H1 (cell line): ENCODE data around the gene SLC35B1. TPM values are rescaled to one million over a fixed set of nuclear protein-coding genes. Genes with fewer than 3 reads are reported as not detected.

Experiments
- CTCF ChIA-PET: fragments of 300-600 bp; sonication (Branson Sonifier 250); formaldehyde crosslinking; loops from one replicate; lab custom pipeline; 2021; ENCODE audit not compliant: partially characterized antibody; lab: Charles Lee
- POLR2A ChIA-PET: fragments of 300-600 bp; sonication (Branson Sonifier 250); formaldehyde crosslinking; loops from one replicate; lab custom pipeline; 2021; ENCODE audit warnings: inconsistent platforms; ENCODE audit not compliant: partially characterized antibody; lab: Charles Lee
- DNase-seq, 2 experiments: peaks; one replicate each; pipeline versions ENCODE4 v3.0.0 to v3.0.0-alpha.2; 2010 to 2022; ENCODE audit warnings: low spot score in 2 of 2, low read depth in 1 of 2, mixed read lengths in 1 of 2
- FAIRE-seq: peaks from 2 replicates; lab custom pipeline; 2011; peaks lifted over from hg19 to GRCh38; lab: Jason Lieb, UNC
- H2AFZ ChIP-seq: 2 replicates; pipeline ENCODE4 v1.8.1; 2012; ENCODE audit warnings: low read length, inconsistent platforms
- H2AK5ac ChIP-seq: 2 replicates; pipeline ENCODE4 v1.6.1; 2013; ENCODE audit warnings: low read depth, low read length
- H2BK120ac ChIP-seq: replicated peaks from 2 replicates; pipeline ENCODE3; 2013; ENCODE audit warnings: low read depth, low read length, inconsistent platforms
- H2BK12ac ChIP-seq: 2 replicates; pipeline ENCODE4 v1.6.1; 2013; ENCODE audit warnings: low read depth, low read length
- H2BK15ac ChIP-seq: 2 replicates; pipeline ENCODE4 v1.6.1; 2013; ENCODE audit warnings: low read length
- H2BK20ac ChIP-seq: 2 replicates; pipeline ENCODE4 v1.6.1; 2013; ENCODE audit warnings: low read length
- H2BK5ac ChIP-seq: 2 replicates; pipeline ENCODE4 v1.6.1; 2013; ENCODE audit warnings: low read depth, low read length
- H3K14ac ChIP-seq: 2 replicates; pipeline ENCODE4 v1.6.1; 2013; ENCODE audit warnings: inconsistent platforms; ENCODE audit not compliant: insufficient read length
- H3K18ac ChIP-seq: 2 replicates; pipeline ENCODE4 v1.6.1; 2013; ENCODE audit warnings: low read length; ENCODE audit errors: extremely low read depth
- H3K23ac ChIP-seq: 2 replicates; pipeline ENCODE4 v1.6.1; 2013; ENCODE audit warnings: inconsistent platforms; ENCODE audit not compliant: insufficient read length
- H3K23me2 ChIP-seq: 2 replicates; pipeline ENCODE4 v1.6.1; 2013; ENCODE audit warnings: low read depth, low read length
- H3K27ac ChIP-seq: 2 replicates; pipeline ENCODE4 v1.6.1; 2011; ENCODE audit warnings: low read depth, low read length, inconsistent platforms
- H3K27me3 ChIP-seq, 4 experiments: replicated peaks in 1 of 4; 1 replicate in 1 of 4; 2 replicates in 3 of 4; pipeline versions ENCODE4 v1.6.1 to v1.8.1; 2011 to 2013; ENCODE audit warnings: low read length in 3 of 4, mild to moderate bottlenecking in 3 of 4, inconsistent platforms in 2 of 4, mixed read lengths in 2 of 4, moderate library complexity in 1 of 4; ENCODE audit not compliant: control insufficient read depth in 3 of 4, insufficient read depth in 3 of 4; ENCODE audit errors: extremely low read depth in 1 of 4
- H3K36me3 ChIP-seq, 4 experiments: 2 replicates each; pipeline versions ENCODE4 v1.6.1 to v1.8.1; 2011 to 2013; ENCODE audit warnings: mild to moderate bottlenecking in 4 of 4, low read length in 3 of 4, moderate library complexity in 2 of 4, control low read depth in 1 of 4, inconsistent platforms in 1 of 4; ENCODE audit not compliant: insufficient read depth in 4 of 4, control insufficient read depth in 2 of 4
- H3K4ac ChIP-seq: replicated peaks from 2 replicates; pipeline ENCODE3; 2013; ENCODE audit warnings: low read length, low read depth, mixed read lengths, inconsistent platforms; ENCODE audit not compliant: insufficient read length
- H3K4me1 ChIP-seq, 4 experiments: replicated peaks in 1 of 4; 1 replicate in 1 of 4; 2 replicates in 3 of 4; pipeline versions ENCODE4 v1.6.1 to v1.8.1; 2011 to 2013; ENCODE audit warnings: low read length in 3 of 4, inconsistent platforms in 2 of 4, mixed read lengths in 1 of 4; ENCODE audit not compliant: insufficient read depth in 4 of 4, control insufficient read depth in 3 of 4
- H3K4me2 ChIP-seq, 2 experiments: 2 replicates each; pipeline versions ENCODE4 v1.6.1 to v1.8.1; 2011 to 2013; ENCODE audit warnings: low read depth in 2 of 2, low read length in 2 of 2, control low read depth in 1 of 2, inconsistent platforms in 1 of 2, mild to moderate bottlenecking in 1 of 2; ENCODE audit not compliant: insufficient read depth in 1 of 2
- H3K4me3 ChIP-seq, 4 experiments: fragments of 200-600, 300-600 bp in 1 of 4; sonication (generic), shearing (Covaris generic), sonication (Bioruptor Twin) in 1 of 4; 2 replicates each; pipeline versions ENCODE4 v1.5.1 to v1.8.1; 2011 to 2016; ENCODE audit warnings: low read length in 4 of 4, low read depth in 3 of 4, control low read depth in 2 of 4, inconsistent platforms in 2 of 4, mild to moderate bottlenecking in 2 of 4, mixed read lengths in 1 of 4, moderate library complexity in 1 of 4; ENCODE audit not compliant: insufficient read depth in 2 of 4; ENCODE audit errors: extremely low read depth in 1 of 4
- H3K56ac ChIP-seq: replicated peaks from 2 replicates; pipeline ENCODE3; 2013; ENCODE audit warnings: low read depth, mild to moderate bottlenecking, mixed read lengths, low read length, inconsistent platforms; ENCODE audit not compliant: insufficient read length
- H3K79me1 ChIP-seq: 2 replicates; pipeline ENCODE4 v1.6.1; 2013; ENCODE audit warnings: low read depth, low read length, control low read depth
- H3K79me2 ChIP-seq, 2 experiments: 2 replicates each; pipeline versions ENCODE4 v1.6.1 to v1.8.1; 2012 to 2013; ENCODE audit warnings: low read length in 2 of 2, mild to moderate bottlenecking in 2 of 2, inconsistent platforms in 1 of 2; ENCODE audit not compliant: insufficient read depth in 2 of 2, control insufficient read depth in 1 of 2
- H3K9ac ChIP-seq, 4 experiments: replicated peaks in 1 of 4; 1 replicate in 1 of 4; 2 replicates in 3 of 4; pipeline versions ENCODE4 v1.6.1 to v1.8.1; 2011 to 2013; ENCODE audit warnings: low read depth in 3 of 4, low read length in 3 of 4, control low read depth in 2 of 4, mild to moderate bottlenecking in 2 of 4, moderate library complexity in 2 of 4, inconsistent platforms in 1 of 4; ENCODE audit errors: extremely low read depth in 1 of 4
- H3K9me3 ChIP-seq, 2 experiments: 2 replicates each; pipeline versions ENCODE4 v1.6.1 to v1.8.1; 2012 to 2013; ENCODE audit warnings: mild to moderate bottlenecking in 2 of 2, moderate library complexity in 2 of 2, control low read depth in 1 of 2, inconsistent platforms in 1 of 2, low read depth in 1 of 2, low read length in 1 of 2, mixed read lengths in 1 of 2; ENCODE audit not compliant: insufficient read depth in 2 of 2
- H4K20me1 ChIP-seq, 2 experiments: replicated peaks in 1 of 2; 2 replicates each; pipeline versions ENCODE3 to v1.8.1; 2011 to 2013; ENCODE audit warnings: inconsistent platforms in 2 of 2, low read length in 2 of 2, mild to moderate bottlenecking in 1 of 2; ENCODE audit not compliant: insufficient read depth in 2 of 2, control insufficient read depth in 1 of 2
- H4K5ac ChIP-seq: 2 replicates; pipeline ENCODE4 v1.6.1; 2013; ENCODE audit warnings: low read length, low read depth, mixed read lengths, inconsistent platforms; ENCODE audit not compliant: insufficient read length
- H4K8ac ChIP-seq: 2 replicates; pipeline ENCODE4 v1.8.0; 2013; ENCODE audit warnings: mild to moderate bottlenecking, moderate library complexity, low read length, inconsistent platforms; ENCODE audit not compliant: insufficient read depth; ENCODE audit errors: extremely low read depth
- H4K91ac ChIP-seq: replicated peaks from 2 replicates; pipeline ENCODE3; 2013; ENCODE audit warnings: low read length, mixed read lengths, inconsistent platforms; ENCODE audit not compliant: insufficient read length
- CHD2 ChIP-seq: IDR thresholded peaks from 2 replicates; pipeline ENCODE4 v1.6.1; 2012; ENCODE audit warnings: low read length, improper control_type of control experiment
- EZH2 ChIP-seq: fragments of 200-600 bp; sonication (generic); IDR thresholded peaks from 2 replicates; pipeline ENCODE4 v1.7.1; 2012; ENCODE audit warnings: low read depth, mild to moderate bottlenecking, moderate library complexity, low read length, inconsistent platforms; ENCODE audit not compliant: severe bottlenecking
- HDAC2 ChIP-seq, 2 experiments: fragments of 300-600 bp in 1 of 2; sonication (generic) in 1 of 2; IDR thresholded peaks; 2 replicates each; pipeline ENCODE4 v1.6.1; 2011 to 2012; ENCODE audit warnings: low read depth in 2 of 2, low read length in 2 of 2, mild to moderate bottlenecking in 2 of 2, moderate library complexity in 2 of 2, borderline replicate concordance in 1 of 2, inconsistent platforms in 1 of 2
- TCF12 ChIP-seq: IDR thresholded peaks from 2 replicates; pipeline ENCODE4 v1.6.1; 2011; ENCODE audit warnings: low read depth, mild to moderate bottlenecking, low read length
- WGBS, 2 experiments: shearing (Covaris generic) in 1 of 2; methylation state at CpG; one replicate each; pipeline versions ENCODE4 v1.1.6 to v1.1.7; 2013 to 2015; ENCODE audit warnings: low lambda C conversion rate in 2 of 2, mixed read lengths in 2 of 2, inconsistent platforms in 1 of 2, low coverage in 1 of 2, missing lambda C conversion rate in 1 of 2; ENCODE audit not compliant: insufficient replicate concordance in 2 of 2, insufficient coverage in 1 of 2, insufficient read length in 1 of 2; ENCODE audit errors: extremely low coverage in 1 of 2, missing lambda C conversion rate in 1 of 2; 5-methylcytosine and 5-hydroxymethylcytosine counted together
- polyA plus RNA-seq, 7 experiments: library from polyadenylated mRNA; depleted of rRNA in 3 of 7; stranded (reverse) in 5 of 7; unstranded in 2 of 7; fragments of >200 nt in 5 of 7; fragments of 200-250 nt in 2 of 7; gene quantifications; 1 replicate in 5 of 7; 2 replicates in 1 of 7; 4 replicates in 1 of 7; pipeline versions ENCODE4 v1.2.1 to v1.2.3, GENCODE V29; 2011 to 2013; ENCODE audit warnings: missing spikeins in 2 of 7, mixed read lengths in 2 of 7
- total RNA-seq: library from RNA; stranded (reverse); fragmentation: NEBNext Ultra II Directional; extraction: Animal tissue kit (Norgen Biotek cat#: 25700); gene quantifications from 2 replicates; pipeline ENCODE4 v1.2.1, GENCODE V29; 2021

SLC35B1 gene
- total and polyA plus RNA-seq, 2 of the 8 experiments (the other 6 are each of a cell fraction or from before 2014, with no cell fraction given): 56.5 to 87.7 TPM

DNA sequence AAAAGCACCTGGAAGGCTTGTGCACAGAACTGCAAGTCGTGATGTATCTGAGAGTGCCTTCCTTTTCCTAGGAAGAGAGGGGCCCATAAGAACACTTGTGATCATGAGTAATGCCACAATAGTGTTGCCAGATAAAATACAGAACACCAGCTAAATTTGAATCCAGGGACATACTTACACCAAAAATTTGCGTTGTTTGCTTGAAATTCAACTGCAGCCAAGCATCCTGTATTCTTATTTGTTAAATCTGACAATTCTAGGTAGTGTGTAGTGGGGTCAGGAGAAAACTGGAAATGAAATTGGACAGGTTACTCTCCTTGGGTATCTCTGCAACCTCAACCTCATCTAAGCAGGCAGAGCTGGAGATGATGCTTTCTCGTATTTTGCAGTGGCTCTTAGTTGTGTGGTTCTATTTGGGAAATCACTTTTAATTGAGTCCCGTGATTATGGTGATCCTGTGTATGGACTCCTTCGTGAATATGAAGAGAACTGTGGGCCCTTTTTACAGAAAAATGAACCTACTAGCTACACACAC lies 12.0 kb downstream of the SLC35B1 start:
- POLR2A ChIA-PET: interaction anchor here (0.6 to 4.9 kb wide), 5 partner anchors 8 to 125 kb away, joined by 3 to 29 read pairs (median 3); partner anchors contain the start of gene SLC35B1
- no peak for TF ChIP-seq HDAC2 (IDR thresholded peaks at IDR 0.05; ENCODE audit: borderline replicate concordance in 1 of 2, low read depth in 2 of 2, low read length in 2 of 2)
- no peak for TF ChIP-seq EZH2
- TF ChIP-seq TCF12: no peak
- TF ChIP-seq CHD2: no peak
- TF ChIP-seq, all 59 proteins: peak for 0
- Histone ChIP-seq H2BK12ac (no peak overlapping the region), H2BK15ac (no peak overlapping the region), H3K9ac (no peak overlapping the region), H4K91ac (no peak overlapping the region), H3K4ac (no peak overlapping the region), H3K79me1 (no peaks in the 10 kb centered on the region), H2BK120ac (no peak overlapping the region), H3K23ac (no peak overlapping the region), H3K18ac (no peak overlapping the region), H3K4me2 (no peak overlapping the region; a peak in 1 of 4 replicates), H2BK20ac (no peak overlapping the region), H4K5ac (no peak overlapping the region), H3K4me1 (peaks cover 0 to 2% (median under 1%) of the 10 kb centered on the region in 4 experiments; a peak in 4 of 7 replicates), H3K9me3 (no peaks in the 10 kb centered on the region), H3K23me2 (no peaks in the 10 kb centered on the region), H3K14ac (no peak overlapping the region), H2AFZ (no peak overlapping the region), H3K56ac (no peak overlapping the region), H3K27me3 (no peaks in the 10 kb centered on the region; a peak in 1 of 7 replicates), H4K20me1 (no peaks in the 10 kb centered on the region), H3K4me3 (no peak overlapping the region), H4K8ac (no peak overlapping the region), H2BK5ac (no peak overlapping the region), H2AK5ac (no peak overlapping the region), H3K79me2 (no peaks in the 10 kb centered on the region), H3K36me3 (peaks cover 3 to 6% (median 5%) of the 10 kb centered on the region in 4 experiments; a peak in 4 of 8 replicates), H3K27ac (no peak overlapping the region)
- CTCF ChIA-PET: interaction anchor here (0.6 to 19.2 kb wide), 34 partner anchors 8 to 302 kb away, joined by 3 to 310 read pairs (median 4); partner anchors contain the start of genes NXPH3 and SLC35B1
- DNase-seq (no peak), FAIRE-seq (no peak)
- WGBS, 2 experiments: 64% methylated on average over 5 of the region's 5 CpGs; no CpG with 5 or more reads in 1 of the 2 experiments
